Ascending aorta (tissue), 2 donors: ENCODE measurements around the gene CCT7. TPM values are rescaled to one million over a fixed set of nuclear protein-coding genes. Genes with fewer than 3 reads are reported as not detected.

ENCODE experiments used
- DNase-seq, 2 donors: peaks; one replicate each; pipeline ENCODE4 v3.0.0-alpha.2; 2019; ENCODE audit warnings: low spot score in 2 of 2
- H3K27ac ChIP-seq, 2 donors: fragments of 200-600 bp; sonication (generic); one replicate each; pipeline ENCODE4 v1.5.1; 2016 to 2017; ENCODE audit warnings: mild to moderate bottlenecking in 1 of 2
- H3K27me3 ChIP-seq: fragments of 200-600 bp; sonication (generic); one replicate; pipeline ENCODE4 v1.5.1; 2017
- H3K36me3 ChIP-seq, 2 donors: fragments of 200-600 bp; sonication (generic); one replicate each; pipeline ENCODE4 v1.5.1; 2016
- H3K4me1 ChIP-seq, 2 donors: fragments of 200-600 bp; sonication (generic); one replicate each; pipeline ENCODE4 v1.5.1; 2016 to 2017; ENCODE audit warnings: mild to moderate bottlenecking in 1 of 2
- H3K4me3 ChIP-seq, 2 donors: fragments of 200-600 bp; sonication (generic); one replicate each; pipeline ENCODE4 v1.5.1; 2016 to 2017; ENCODE audit warnings: mild to moderate bottlenecking in 1 of 2
- H3K9me3 ChIP-seq, 2 donors: fragments of 200-600 bp; sonication (generic); one replicate each; pipeline ENCODE4 v1.5.1; 2016
- CTCF ChIP-seq, 3 experiments: fragments of 200-600 bp in 2 of 3; fragments of 450-650 bp in 1 of 3; sonication (generic) in 2 of 3; IDR thresholded peaks; one replicate each; pipeline ENCODE4 v1.5.1; 2016 to 2019; ENCODE audit warnings: antibody characterized with exemption in 3 of 3, mild to moderate bottlenecking in 1 of 3, moderate library complexity in 1 of 3
- intact Hi-C: fragments of 100-400 bp; cut with DNase I; formaldehyde crosslinking; loops from one replicate; pipeline ENCODE4 v1.15.1; 2023
- total RNA-seq: library from RNA; depleted of rRNA; stranded (reverse); fragments of >200 nt; gene quantifications from one replicate; pipeline ENCODE4 v1.1.0, GENCODE V29; 2016

The CCT7 gene
- total RNA-seq, 1 donor from 2014 or later, result 226 TPM

DNA sequence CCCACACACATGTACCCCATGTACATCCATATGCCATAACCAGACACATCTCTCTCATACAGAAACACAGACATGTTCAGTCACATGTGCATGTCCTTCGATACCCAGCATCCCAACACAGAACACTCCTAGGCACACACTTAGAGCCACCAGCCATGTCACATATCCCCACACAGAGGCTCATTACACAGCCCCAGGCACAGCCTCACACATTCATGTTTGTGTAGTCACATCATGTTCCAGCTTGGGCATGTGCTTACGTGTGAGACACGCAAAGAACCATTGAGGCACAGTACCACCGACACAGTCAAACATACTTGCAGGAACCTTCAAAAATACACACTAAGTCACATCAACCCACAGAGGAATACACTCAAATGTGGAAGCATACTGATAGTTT lies 32.9 kb downstream of the CCT7 start:
- Histone ChIP-seq H3K4me1 (peaks cover 3 to 6% of the 10 kb centered on the region in 2 donors), H3K36me3 (no peaks in the 10 kb centered on the region), H3K27ac (no peak overlapping the region), H3K9me3 (no peaks in the 10 kb centered on the region), H3K4me3 (no peak overlapping the region), H3K27me3 (peaks cover 4% of the 10 kb centered on the region)
- no peak for TF ChIP-seq CTCF (IDR thresholded peaks at IDR 0.05)
- intact Hi-C loops, result no loop called here
- DNase-seq, result no peak

GRCh38 chr2:73268366-73268829 lies 34.3 kb downstream of the CCT7 start:
- intact Hi-C loops, result no loop called here
- Histone ChIP-seq H3K4me1 (peaks cover 3 to 6% of the 10 kb centered on the region in 2 donors), H3K27me3 (peaks cover 4% of the 10 kb centered on the region), H3K9me3 (no peaks in the 10 kb centered on the region), H3K4me3 (peak overlapping the region; percentile 27 to 49), H3K27ac (no peak overlapping the region), H3K36me3 (no peaks in the 10 kb centered on the region)
- no peak for TF ChIP-seq CTCF (IDR thresholded peaks at IDR 0.05)
- no peak for DNase-seq

DNA sequence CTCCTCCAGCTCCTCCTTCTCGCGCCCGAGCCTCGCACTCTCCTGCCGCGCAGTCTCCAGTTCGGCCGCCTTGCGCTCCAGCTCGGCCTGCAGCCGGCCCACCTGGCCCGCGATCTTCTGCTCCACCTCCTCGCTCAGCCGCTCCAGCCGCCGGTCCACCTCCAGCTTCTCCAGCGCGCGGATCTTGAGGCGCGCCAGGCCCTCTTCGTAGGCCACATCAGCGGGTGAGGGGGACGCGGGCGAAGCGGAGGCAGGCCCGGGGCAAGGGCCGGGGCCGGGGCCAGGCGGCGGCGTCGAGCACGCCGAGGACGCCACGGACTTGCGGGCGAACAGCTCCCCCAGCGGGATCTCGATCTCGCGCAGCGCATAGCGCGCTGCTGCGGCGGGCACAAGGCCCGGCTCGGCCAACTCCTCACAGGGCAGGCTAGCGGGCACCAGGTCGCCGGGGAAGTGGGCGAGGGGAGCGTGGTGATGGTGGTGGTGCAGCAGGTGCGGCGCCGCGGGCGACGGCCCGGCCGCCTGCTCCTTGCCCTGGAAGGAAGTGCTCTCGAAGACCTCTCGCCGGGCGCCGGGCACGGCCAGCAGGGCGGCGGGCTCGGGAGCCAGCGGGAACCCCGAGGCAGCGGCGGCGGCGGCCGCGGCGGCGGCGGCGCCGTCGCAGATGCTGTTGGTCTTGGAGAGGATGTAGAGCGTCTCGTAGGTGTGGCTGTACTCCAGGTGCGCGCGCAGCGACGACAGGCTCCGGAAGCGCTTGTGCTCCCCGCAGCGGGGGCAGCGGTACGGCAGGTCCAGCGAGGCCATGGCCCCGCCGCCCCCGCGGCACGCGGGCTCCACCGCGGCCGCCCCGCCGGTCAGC lies 35.0 kb downstream of the CCT7 start:
- TF ChIP-seq CTCF (IDR thresholded peaks at IDR 0.05), result no peak
- Histone ChIP-seq H3K4me1 (peaks cover 3 to 6% of the 10 kb centered on the region in 2 donors), H3K36me3 (no peaks in the 10 kb centered on the region), H3K4me3 (peak overlapping the region; percentile 27 to 49), H3K9me3 (no peaks in the 10 kb centered on the region), H3K27me3 (peaks cover 4% of the 10 kb centered on the region), H3K27ac (no peak overlapping the region)
- intact Hi-C loops, result no loop called here
- no peak for DNase-seq

GRCh38 chr2:73269686-73270465 lies 35.8 kb downstream of the CCT7 start:
- Histone ChIP-seq H3K4me1 (peaks cover 3 to 6% of the 10 kb centered on the region in 2 donors), H3K9me3 (no peaks in the 10 kb centered on the region), H3K27ac (no peak overlapping the region), H3K4me3 (peak overlapping the region; percentile 23 to 49), H3K27me3 (peaks cover 4% of the 10 kb centered on the region), H3K36me3 (no peaks in the 10 kb centered on the region)
- TF ChIP-seq CTCF (IDR thresholded peaks at IDR 0.05), result no peak
- intact Hi-C loops, result no loop called here
- no peak for DNase-seq

DNA sequence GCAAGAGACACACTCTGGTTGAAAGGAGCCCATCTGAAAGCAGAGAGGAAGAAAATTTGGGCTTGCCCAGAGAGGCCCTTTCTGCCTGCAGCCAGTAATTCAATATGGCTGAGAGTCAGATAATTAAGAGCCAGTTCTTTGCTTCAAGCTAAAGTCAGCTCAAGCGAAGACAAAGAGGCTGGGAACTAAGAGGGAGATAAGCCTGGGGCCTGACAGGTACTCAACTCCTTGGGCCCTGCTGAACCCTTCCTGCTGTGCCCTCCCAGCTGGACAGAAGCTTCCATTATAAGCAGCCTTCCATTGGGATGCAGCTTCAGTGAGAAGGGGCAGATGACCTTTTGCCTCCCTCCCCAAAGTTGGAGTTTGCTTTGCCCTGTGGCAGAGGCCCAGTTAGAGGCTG lies 38.2 kb downstream of the CCT7 start:
- no peaks in the 10 kb centered on the region for H3K9me3 ChIP-seq
- TF ChIP-seq CTCF (IDR thresholded peaks at IDR 0.05), result no peak
- no peak overlapping the region for H3K4me3 ChIP-seq
- H3K36me3 ChIP-seq, result no peaks in the 10 kb centered on the region
- no peak for DNase-seq
- peaks cover 3 to 6% of the 10 kb centered on the region in 2 donors for H3K4me1 ChIP-seq
- intact Hi-C loops, result no loop called here
- H3K27ac ChIP-seq, result no peak overlapping the region
- H3K27me3 ChIP-seq, result peaks cover 4% of the 10 kb centered on the region
